OCI-LY7 (cell line): ENCODE measurements around the gene ESD.

Source experiments
- CTCF ChIP-seq: fragments of 200-600 bp; sonication (generic); conservative IDR thresholded peaks from 2 replicates; pipeline ENCODE4 v1.5.1; 2014; ENCODE audit warnings: mild to moderate bottlenecking, antibody characterized with exemption, low read length, moderate library complexity, mixed read lengths
- EZH2phosphoT487 ChIP-seq: fragments of 200-600 bp; sonication (generic); IDR thresholded peaks from 2 replicates; pipeline ENCODE4 v1.6.1; 2018; ENCODE audit warnings: low read depth, borderline replicate concordance, mild to moderate bottlenecking, mixed run types, antibody characterized with exemption, low read length, moderate library complexity, mixed read lengths

- TF ChIP-seq CTCF (no peak), EZH2phosphoT487 (no peak)
These were observed 47.5 kb upstream of the ESD start for GRCh38 chr13:46844431-46844830.
